Hematopoietic multipotent progenitor cell treated with erythropoietin and hydrocortisone succinate and interleukin-3 and kit ligand, for 17 days (in vitro differentiated cells): Measurements from ENCODE around the gene MYH7.

Source experiments
- DNase-seq: peaks from one replicate; pipeline ENCODE4 v3.0.0-alpha.2; 2015; ENCODE audit warnings: low spot score

Gene MYH7

DNA sequence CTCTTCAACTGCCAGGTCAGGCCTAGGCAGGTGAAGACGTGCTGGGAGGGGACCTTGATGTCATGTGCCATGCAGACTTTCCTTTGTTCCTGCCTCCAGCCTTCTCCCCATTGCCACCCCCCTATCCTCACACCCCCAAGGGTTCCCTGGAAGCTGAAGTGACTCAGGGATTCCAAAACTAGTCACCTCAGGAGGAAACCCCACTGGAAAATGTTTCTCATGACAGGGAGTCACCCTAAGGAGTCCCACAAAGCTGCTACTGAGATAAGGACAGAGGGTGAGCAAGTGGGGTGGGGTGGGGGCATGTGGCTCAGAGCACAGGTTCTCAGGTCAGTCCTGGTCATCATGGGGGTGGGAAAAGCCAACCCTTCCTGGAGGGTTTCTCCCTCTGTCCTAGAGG lies 65.2 kb downstream of the MYH7 start:
- DNase-seq = no peak

GRCh38 chr14:23366426-23366921 lies 69.0 kb downstream of the MYH7 start:
- DNase-seq = no peak

DNA sequence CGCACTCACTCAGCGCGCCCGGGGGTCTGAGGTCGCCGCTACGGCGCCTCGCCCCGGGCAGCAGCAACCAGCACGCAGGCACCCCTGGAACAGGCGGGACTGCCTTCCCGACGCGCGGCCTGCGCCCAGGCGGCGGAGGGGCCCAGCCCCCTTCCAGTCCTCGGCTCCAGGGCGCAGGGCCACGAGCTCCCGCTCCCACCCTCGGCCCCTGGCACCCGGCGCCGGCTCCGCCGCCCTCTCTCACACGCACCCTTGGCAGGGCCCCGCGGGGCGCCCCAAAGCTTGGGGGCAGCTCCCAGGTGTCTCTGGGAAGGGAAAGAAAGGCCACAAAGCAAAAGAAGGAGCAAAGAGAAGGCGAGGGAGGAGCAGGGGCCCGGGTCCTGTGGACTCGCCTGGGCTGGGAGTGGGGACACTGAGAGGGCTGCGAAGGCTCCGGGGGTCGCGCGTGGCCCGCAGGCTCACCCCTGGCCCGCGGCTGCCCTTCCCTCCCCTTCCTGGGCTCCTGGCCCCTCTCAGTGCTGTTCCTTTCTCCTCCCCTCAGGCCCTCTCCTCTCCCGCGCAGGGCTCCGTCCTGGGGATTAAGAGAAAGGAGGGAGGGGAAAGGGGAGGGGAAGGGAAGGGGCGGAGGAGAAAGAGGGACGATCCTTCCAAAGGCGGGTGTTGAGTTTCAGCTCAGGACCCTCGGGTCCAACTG lies 69.6 kb downstream of the MYH7 start:
- DNase-seq = no peak

DNA sequence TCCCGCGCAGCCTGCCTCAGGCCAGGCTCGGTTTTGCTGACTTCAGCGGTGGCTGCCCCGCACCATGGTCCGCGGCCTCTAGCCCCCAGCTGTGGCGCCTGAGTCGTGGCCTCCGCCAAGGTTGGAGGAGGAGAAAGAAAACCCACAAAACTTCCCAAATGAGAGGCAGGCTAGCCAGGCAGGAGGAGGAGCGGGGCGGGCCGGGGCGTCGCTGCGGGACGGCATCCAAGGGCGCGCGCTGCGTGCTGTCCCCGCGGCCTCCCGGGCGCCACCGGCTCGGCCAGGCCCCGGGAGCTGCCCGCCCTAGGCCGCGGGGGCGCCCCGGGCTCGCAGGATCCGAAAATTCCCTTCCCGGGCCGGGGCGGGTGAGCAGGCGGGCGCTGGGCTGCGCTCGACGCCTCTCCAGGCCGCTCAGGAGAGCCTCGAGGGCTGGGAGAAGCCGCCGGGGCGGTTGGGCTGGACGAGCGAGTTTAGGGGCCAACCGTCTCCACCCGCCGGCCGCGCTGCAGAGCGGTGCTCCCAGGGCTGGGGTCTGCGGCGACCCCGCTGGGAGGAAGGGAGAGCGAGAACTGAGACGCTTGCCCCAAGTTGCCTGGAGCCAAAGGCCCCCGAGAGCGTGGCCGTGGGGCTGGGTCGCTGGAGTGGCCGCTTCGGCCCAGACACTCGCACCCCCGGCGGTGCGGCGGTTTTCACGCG lies 70.3 kb downstream of the MYH7 start, which contains the start of gene EFS:
Gene EFS (minus strand): TSS at position 137 of the 696 bp plus-strand sequence. CDS start 147 bp downstream, outside the sequence.
- no peak for DNase-seq

DNA sequence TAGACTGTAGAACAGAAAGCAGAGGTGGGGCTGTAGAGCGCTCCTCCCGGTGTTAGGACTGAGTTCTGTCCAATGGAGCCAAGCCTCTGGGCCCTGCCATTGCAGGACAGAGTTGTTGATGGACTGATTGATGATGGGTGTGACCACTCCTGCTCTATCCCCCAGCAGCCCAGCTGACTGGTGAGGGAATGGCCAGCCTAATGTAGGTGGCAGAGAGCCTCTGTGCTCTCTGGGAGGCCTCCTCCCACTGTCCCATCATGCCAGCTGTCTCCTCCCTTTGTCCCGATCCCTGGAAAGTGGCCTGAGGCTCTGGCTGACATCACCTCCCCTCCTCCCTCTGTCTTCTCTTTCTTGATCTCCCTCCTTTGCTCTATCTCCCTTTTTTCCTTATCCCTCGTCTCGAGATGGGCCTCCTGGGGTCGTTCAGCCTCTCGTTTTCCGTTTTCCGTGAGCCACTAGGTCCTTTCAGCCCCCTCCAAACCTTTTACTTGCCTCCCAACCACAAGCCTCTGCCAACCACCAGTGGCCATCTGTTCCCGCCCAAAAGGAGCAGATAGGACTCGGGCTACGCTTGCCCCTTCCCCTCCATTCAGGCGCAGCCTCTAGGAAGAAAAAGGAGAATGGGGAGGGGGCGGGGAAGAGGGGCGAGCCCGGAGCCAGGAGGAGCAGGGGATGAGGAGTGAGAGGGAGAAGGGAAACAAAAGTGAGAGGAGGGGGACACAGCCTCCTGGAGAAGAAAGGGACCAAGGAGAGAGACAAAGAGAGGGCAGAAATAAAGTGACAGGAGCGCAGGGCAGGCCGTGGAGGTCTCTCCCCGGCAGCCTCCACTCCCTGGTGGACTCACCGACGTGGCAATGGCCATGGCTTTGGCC lies 71.1 kb downstream of the MYH7 start:
- no peak for DNase-seq
